IPS-11a (cell line): ENCODE results near the gene CTRB1.
"Not testable (repeated sequence)": the region's sequence is repeated elsewhere in the genome, so short reads cannot be mapped to it uniquely, and the experiment has no call there.

Experiments
- H3K4me3 ChIP-seq: one replicate; pipeline ENCODE4 v1.5.1; 2013; ENCODE audit warnings: low read depth, low read length, control low read depth

CTRB1 gene

DNA sequence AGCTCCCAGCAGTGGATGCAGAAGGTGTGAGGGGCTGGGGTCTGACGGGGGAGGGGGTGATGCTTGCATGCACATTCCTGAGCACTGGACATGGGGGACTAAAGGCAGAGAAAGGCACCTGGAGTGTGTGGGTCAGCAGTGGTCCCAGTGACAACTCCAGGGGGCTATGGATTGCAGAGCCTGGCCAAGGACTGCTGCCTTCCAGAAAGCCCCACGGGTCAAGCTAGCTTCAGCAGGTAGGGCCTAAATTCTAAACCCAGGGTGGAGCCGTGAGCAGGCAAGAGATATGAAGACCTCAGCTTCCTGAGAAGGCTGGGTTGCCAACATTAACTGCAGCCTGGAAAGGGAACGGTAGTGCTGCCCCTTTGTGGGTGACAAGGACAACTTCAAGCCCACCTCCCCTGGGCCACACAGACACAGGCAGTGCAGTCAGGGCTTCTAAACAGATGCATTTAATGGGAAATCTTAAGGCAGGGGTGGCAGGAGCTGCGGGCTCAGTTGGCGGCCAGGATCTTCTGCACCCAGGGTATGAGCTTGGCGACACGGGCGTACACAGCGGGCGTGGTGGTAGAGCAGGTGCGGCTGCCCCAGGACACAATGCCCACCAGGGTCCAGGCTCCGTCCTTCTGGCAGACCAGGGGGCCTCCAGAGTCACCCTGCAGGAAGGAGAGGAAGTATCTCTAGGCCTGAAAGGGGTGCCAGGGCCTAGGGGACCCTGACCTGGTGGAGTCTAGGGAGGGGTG is 14.9 kb upstream of the CTRB1 start:
- no peak overlapping the region for H3K4me3 ChIP-seq

DNA sequence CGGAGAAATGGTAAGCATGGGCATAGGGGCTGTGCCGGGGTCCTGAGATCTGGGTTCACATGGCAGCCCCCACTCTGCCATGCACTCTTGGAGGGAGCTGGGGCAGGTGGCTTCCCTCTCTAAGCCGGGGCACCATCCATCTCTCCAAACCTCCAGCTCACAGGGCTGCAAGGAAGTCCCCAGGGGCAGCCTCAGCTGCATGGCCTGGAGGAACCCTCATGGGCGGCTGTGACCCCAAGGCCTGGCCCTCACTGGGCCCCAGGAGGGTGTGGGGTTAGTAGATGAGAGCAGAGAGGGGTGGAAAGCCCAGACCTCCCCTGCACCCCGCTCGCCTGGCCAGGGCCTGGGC is 14.4 kb upstream of the CTRB1 start:
- no peak overlapping the region for H3K4me3 ChIP-seq

DNA sequence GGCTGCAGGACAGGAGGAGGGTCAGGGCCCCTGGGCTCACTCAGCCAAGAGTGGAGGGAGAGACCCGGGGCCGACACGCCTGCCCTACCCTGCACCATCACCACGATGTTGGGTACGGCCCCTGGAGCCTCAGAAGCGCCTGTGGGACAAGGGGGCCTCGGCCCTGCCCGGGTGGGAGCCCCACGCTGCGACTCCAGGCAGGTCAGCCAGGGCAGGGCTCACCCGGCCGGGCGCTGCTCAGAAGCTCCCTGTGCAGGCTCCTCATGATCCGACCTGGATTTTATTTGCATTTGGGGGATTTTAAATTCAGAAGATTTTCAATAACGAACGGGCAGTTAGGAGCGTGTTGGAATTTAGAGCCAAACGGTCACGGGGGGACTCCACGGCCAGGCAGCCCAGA is 13.9 kb upstream of the CTRB1 start:
- not testable (repeated sequence) for H3K4me3 ChIP-seq

DNA sequence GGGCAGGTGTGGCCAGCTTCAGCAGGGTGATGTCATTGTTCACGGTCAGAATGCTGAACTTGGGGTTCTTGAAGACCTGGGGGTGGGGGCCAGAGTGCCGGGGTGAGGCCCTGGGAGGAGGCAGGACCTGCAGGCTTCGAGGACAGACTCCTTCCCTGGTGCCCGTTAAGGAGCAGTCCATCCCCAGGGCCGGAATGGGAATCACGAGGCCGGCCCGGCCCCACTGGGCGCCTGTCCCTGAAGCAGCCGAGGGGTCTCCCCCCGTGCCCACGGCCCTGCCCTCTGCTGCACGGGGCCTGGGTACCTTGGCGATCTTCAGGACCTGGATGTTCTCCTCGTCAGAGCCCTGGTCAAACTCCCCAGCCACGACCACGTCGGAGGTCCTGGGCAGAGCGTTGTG is 13.3 kb upstream of the CTRB1 start:
- H3K4me3 ChIP-seq: not testable (repeated sequence)

DNA sequence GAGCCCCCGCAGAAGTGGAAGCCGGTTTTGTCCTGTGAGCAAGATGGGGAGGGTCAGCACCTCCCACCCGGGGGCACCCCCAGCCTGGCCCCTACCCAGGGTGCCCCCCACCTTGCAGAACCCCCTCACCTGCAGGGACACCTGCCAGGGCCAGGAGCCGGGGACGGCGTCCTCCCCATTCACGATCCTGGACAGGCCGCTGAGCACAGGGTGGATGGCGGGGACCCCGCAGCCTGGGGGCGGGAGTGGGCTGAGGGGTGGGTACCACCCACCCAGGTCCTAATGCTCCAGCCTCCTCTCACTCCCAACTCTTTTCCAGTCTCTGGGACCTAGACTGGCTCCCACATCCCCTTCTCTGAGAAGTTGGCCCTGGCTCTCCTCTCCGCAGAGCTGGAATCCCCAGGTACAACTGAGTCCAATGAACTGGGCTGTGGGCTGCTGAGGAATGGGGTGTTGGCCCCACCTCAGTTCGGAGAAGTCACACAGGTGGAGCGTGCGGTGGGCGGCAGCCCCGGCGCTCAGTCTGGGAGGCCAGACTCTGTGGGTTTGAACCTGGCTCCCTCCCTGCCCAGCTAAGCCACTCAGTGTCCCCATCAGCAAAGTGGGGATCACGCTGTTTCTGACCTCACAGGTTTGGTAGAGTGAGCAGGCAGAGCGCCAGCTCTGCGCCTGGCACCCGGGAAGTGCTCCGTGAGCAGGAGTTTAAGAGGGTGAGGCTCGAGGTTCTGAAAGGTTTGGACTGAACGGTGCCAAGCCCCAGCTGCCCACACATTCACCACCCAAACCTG is 12.6 kb upstream of the CTRB1 start:
- H3K4me3 ChIP-seq: not testable (repeated sequence)

DNA sequence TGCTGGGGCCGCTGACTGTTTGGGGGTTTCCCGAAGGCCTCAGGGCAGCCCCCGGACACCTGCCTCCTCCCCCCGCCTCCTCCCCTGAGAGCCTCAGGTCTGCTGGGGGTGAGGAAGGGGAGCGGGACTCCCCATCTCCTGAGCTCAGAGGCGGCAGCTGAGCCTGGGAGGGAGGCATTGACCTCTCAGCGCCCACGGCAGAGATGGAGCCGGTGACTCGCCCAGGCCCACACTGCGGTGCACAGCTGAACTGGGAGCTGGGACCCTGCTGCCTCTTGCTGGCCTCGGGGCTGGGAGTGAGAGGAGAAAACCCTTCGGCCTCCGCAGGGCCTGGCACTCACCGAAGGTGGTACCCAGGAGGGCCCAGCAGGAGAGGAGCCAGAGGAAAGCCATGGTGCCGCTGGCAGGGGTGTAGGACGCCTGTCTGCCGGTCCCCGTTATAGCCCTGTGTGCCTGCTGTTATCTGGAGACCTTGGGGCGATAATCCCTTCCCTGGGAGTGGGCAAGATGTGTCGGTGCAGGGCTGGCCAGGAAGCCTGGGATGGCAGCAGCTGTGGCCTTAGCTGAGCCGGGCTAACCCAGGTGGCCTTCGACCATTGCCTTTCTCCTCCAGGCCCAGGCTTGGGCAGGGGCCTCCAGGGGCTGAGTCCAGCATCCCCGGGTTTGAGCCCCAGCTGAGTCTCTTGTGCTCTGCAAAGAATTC is 11.9 kb upstream of the CTRB1 start, which contains the start of gene CTRB2:
Gene CTRB2, minus strand, starts transcription at position 413 of the 703 bp plus-strand sequence. Its CDS starts 20 bp downstream, at position 393.
- no peak within 1 kb of the TSS for H3K4me3 ChIP-seq

DNA sequence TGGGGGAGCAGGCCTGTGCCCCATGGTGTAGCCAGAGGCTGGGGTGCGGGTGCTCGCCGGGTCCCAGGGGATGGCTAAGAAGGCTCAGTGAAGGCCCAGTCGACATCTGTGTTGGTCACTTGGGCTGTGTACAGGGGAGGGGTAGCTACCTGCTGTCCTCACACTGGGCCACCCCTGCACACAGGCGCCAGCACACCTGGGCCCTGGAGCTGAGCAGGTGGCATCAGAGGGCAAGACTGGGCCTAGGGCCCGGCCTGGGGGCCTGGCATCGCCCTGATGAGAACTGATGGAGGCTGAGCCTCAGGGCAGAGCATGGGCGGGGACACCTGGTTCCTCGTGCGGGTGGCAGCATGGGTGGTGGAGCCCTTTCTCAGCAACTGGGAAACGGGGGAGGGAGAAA is 11.0 kb upstream of the CTRB1 start:
- no peak overlapping the region for H3K4me3 ChIP-seq

DNA sequence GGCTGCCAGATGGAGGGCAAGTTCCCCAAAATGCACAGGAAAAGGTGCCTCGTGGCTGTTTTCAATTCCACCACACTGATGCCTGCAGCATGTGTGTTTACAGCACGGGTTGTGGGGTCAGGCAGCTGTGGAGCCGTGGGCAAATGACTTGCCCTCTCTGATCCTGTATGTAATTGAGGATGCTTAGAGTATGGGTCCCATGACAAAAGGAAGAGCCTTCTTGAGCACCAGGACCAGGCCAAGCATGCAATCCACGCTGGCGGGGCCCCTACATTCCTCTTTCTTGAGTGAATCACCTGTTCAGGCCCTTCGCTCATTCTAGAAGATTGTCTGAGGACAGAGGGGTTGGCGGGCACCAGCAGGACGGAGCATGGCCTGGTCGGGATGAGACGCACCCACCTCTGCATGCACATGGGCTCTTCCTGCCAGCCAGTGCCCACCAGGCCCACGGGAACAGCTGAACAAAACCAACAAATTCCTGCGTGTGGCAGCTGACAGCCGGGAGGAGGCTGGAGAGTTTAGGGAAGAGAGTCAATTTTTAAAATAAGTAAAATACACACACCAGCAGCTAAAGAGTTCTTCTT is 10.5 kb upstream of the CTRB1 start:
- H3K4me3 ChIP-seq: no peak overlapping the region

DNA sequence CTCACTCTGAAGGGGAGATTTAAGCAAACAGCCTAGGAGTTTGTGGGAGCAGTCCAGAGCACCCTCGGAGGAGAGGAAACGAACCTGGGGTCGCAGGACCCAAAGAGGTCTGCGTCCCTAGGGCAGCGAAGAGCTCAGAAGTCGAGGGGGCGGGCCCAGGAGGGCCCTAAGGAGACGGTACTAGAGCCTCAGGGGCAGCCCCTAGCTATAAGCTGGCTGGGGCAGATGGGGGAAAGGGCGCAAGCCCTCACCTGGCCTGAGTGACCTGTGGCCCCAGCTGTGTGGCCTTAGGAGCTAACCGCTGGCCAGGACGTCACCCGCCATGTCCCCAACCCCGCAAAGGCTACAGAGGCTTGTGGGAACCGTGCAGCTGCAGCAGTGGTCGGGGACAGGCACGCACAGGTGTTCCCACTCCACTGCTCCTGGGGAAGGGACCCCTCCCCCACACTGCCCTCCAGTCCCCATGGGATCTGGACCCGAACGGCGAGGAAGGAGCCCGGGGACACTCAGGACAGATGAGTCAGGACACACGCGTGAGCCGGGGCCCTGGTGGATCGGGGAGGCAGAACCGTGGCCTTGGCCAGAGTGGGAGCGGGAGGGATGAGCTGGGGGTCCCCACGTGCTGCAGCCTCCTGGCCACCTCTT is 9.8 kb upstream of the CTRB1 start:
- H3K4me3 ChIP-seq: no peak overlapping the region

DNA sequence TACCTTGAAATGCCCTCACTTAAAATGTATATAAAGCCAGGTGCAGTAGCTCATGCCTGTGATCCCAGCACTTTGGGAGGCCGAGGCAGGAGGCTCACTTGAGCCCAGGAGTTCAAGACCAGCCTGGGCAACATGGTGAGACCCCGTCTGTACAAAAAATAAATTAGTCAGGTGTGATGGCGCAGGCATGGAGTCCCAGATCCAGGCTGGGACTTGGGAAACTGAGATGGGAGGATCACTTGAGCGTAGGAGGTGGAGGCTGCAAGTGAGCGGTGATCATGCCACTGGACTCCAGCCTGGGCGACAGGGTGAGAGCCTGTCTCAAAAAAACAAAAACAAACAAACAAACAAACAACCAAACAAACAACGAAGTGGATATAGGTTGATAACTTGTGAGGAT is 9.3 kb upstream of the CTRB1 start:
- not testable (repeated sequence) for H3K4me3 ChIP-seq

DNA sequence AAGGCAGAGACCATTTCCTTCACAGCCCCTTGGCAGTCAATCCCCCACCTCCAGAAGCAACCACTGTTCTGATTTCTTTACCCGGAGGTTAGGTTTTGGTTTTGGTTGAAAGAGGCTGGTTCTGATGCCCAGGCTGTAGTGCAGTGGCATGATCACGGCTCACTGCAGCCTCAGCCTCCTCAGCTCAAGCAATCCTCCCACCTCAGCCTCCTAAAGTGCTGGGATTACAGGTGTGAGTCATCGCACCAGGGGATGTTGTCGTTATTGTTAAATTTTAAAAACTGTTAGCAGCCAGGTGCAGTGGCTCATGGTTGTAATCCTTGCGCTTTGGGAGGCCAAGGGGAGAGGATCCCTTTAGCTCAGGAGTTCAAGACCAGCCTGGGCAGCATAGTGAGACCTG is 8.8 kb upstream of the CTRB1 start:
- H3K4me3 ChIP-seq: no peak overlapping the region

DNA sequence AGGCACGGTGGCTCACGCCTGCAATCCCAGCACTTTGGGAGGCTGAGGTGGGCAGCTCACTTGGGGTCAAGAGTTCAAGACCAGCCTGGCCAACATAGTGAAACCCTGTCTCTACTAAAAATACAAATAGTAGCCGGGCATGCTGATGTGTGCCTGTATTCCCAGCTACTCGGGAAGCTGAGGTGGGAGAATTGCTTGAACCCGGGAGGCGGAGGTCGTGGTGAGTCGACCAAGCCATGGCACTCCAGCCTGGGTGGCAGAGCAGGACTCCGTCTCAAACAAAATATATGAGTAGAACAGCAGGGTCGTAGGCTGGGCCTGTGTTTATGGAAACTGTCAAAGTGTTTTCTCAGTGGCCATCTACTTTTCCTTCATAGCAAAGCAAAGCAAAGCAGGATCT is 7.5 kb upstream of the CTRB1 start:
- H3K4me3 ChIP-seq: not testable (repeated sequence)

DNA sequence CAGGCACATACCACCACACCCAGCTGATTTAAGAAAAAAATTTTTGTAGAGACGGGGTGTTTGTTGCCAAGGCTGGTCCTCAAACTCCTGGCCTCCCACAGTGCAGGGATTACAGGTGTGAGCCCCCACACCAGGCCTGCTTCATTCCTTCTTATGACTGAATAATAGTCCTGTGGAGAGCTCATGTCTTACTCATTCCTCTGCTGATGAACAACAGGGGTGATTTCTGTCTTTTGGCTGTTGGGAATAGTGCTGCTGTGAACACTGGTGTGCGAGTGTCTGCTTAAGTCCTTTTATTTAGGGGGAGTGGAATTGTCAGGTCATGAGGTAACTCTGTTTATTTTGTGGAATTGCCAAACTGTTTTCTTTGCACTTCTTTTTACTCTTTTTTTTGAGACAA is 2.7 kb upstream of the CTRB1 start:
- no peak overlapping the region for H3K4me3 ChIP-seq

DNA sequence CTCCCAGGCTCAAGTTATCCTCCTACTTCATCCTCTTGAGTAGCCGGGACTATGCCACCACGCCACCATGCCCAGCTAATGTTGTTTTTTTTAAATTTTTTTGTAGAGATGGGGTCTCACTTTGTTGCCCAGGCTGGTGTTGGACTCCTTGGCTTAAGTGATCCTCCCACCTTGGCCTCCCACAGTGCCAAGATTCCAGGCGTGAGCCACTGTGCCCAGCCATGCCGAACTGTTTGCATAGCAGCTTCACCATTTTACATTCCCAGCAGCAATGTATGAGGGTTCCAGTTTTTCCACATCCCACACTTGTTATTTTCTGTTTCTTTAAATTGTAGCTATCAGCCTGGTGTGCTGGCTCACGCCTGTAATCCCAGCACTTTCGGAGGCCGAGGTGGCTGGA is 2.2 kb upstream of the CTRB1 start:
- no peak overlapping the region for H3K4me3 ChIP-seq

DNA sequence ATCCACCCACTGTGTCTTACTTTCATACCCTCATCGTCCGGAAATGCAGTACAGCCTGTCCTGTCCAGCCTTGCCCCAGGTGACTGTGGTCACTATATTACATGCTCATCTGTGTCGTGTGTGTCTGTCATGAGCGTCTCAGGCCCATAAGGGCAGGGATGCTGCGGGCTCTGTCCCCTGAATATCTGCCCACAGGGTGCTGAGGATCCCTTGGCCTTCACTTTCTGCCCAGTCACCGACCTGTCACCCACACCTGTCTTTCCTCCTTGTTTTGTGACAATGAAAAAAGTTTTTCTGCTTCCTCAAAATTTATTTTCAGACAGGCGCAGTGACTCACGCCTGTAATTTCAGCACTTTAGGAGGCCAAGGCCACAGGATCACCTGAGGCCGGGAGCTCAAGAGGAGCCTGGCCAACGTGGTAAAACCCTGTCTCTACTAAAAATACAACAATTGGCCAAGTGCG is 1.4 kb upstream of the CTRB1 start:
- no peak overlapping the region for H3K4me3 ChIP-seq

DNA sequence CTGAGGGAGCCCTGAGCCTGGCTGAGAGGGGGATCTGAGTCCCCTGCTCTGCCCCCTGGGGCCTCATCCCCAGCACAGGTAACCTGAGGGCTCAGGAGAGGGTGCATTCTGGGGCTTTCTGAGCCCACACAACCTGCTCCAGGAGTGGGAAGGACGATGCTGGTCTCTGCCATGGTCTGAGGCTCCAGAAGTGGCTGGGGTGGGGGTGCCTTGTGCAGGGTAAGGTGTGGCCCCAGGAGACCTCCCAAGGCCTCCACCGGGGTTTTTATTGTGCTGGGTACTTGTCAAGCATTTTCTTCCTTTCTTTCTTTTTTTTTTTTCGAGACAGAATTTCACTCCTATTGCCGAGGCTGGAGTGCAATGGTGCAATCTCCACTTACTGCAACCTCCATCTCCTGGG is 300 bp downstream of the CTRB1 start:
- H3K4me3 ChIP-seq: no peak overlapping the region

DNA sequence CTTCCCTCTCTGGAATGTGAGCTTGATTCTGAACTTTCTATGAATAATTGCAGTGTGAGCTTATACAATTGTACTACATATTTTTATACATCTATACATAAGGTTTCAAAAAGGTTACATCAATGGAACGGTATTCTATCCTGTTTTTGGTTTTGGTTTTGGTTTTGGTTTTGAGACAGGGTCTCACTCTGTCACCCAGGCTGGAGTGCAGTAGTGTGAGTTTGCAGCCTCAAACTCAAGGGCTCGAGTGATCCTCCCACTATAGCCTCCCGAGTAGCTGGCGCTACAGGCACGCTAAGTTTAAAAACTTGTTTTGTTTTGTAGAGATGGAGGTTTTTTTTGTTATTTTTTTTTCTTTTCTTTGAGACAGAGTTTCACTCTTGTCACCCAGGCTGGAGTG is 1.1 kb downstream of the CTRB1 start:
- H3K4me3 ChIP-seq: no peak overlapping the region

DNA sequence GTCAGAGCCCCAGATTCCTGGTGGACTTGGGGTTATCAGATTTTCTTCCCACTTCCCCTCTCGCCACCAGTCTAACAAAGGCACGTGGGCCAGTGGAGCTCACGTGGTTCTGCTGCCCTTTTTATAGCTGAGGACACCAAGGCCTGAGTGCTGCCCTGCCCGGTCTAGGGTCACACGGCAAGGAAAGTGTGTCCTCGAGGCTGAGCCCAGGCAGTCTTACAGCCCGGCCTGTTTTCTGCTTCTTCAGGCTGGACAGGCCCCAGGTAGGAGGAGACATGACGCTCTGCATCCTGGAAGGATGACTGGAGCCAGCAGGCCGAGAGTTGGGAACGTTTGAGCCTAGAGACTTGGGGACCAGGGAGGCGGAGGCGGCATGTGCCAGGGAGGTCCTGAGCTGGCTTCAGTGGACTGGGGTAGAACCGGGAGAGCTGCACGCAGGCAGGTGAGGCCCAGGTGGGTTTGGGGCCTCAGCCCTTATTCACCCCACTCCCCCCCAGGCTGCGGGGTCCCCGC is 3.5 kb downstream of the CTRB1 start:
- no peak overlapping the region for H3K4me3 ChIP-seq

DNA sequence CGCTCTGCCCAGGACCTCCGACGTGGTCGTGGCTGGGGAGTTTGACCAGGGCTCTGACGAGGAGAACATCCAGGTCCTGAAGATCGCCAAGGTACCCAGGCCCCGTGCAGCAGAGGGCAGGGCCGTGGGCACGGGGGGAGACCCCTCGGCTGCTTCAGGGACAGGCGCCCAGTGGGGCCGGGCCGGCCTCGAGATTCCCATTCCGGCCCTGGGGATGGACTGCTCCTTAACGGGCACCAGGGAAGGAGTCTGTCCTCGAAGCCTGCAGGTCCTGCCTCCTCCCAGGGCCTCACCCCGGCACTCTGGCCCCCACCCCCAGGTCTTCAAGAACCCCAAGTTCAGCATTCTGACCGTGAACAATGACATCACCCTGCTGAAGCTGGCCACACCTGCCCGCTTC is 4.3 kb downstream of the CTRB1 start:
- not testable (repeated sequence) for H3K4me3 ChIP-seq

DNA sequence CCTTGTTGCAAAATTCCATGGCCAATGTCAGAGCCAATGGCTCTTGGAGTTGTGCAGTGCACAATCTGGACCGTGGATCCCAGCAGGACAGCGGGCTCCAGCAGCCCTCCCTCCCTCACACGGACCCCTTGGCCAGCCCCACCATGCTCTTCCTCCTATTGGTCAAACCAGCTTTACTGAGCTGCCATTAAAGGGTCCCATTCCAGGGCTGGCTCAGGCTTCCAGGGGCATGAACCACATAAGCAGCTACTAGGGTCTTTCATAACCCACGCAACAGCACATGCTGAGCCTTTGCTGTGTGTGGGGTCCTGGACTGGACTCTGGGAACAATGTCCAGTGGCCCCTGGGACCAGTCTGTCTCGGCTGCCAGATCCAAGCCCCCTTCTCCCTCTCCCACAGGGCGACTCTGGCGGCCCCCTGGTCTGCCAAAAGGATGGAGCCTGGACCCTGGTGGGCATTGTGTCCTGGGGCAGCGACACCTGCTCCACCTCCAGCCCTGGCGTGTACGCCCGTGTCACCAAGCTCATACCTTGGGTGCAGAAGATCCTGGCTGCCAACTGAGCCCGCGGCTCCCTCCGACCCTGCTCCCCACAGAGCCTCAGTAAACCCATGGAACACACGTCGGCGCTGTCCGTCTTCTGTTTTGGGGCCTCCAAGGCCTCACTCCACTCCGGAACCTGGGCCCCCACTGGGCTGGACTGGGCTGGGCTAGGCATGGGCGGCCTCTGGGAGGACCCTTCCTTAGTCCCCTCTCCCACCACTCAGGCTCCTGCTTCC is 5.7 kb downstream of the CTRB1 start:
- no peak overlapping the region for H3K4me3 ChIP-seq
